AG09309 (cell line): ENCODE data around the gene PRKCH.

ENCODE experiments used
- DNase-seq: peaks from one replicate; pipeline ENCODE4 v3.0.0-alpha.2; 2010; ENCODE audit warnings: low read depth
- H3K4me3 ChIP-seq: 2 replicates; pipeline ENCODE4 v1.5.1; 2011; ENCODE audit warnings: mild to moderate bottlenecking, low read depth, low read length, moderate library complexity; ENCODE audit not compliant: control insufficient read depth
- CTCF ChIP-seq: IDR thresholded peaks from 2 replicates; pipeline ENCODE4 v1.5.1; 2011; ENCODE audit warnings: mild to moderate bottlenecking, low read depth, low read length, inconsistent platforms; ENCODE audit not compliant: insufficient read depth, control insufficient read depth; ENCODE audit errors: missing control alignments

The PRKCH gene

DNA sequence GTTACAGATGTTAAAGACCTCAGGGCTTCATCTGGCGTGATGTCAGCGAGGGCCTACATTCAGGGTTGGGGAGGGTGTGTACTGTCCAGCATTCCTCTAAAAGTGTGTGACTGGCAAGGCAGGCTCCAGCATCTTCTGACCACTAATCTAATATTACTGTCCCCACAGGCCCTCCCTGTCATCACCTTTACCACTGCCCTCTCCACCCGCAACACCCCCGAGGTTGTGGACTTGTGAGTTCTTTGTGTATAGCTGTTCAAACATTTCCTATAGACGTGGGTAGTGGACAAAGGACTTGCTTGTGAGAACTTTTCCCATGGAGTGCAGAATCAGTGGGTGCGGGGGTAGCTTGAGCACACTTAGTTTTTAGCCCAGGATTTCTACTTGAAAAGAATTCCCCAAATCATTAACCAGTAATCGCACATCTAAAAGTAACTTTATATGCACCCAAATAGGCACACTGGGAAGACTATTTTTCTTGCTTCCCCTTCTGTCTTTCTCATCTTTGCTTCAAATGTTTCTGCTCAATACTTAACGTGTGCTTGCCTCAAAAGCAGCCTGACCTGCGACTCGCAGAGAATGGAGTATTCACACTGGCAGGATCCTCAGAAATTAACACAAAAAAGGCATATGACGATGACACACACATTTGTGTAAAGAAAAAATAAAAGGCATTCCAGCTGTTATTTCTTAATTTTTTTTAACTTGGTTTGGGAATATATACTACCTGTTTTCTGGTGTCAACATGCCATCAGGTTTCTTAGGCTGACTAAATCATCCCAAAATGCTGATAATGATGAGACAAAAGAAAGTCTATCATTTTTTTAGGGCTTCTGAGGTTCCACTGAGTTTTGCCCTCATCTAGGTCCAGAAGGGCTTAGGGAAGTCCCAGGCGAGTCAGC lies 215.5 kb downstream of the PRKCH start:
- TF ChIP-seq CTCF = no peak
- no peak for DNase-seq
- no peak overlapping the region for H3K4me3 ChIP-seq

DNA sequence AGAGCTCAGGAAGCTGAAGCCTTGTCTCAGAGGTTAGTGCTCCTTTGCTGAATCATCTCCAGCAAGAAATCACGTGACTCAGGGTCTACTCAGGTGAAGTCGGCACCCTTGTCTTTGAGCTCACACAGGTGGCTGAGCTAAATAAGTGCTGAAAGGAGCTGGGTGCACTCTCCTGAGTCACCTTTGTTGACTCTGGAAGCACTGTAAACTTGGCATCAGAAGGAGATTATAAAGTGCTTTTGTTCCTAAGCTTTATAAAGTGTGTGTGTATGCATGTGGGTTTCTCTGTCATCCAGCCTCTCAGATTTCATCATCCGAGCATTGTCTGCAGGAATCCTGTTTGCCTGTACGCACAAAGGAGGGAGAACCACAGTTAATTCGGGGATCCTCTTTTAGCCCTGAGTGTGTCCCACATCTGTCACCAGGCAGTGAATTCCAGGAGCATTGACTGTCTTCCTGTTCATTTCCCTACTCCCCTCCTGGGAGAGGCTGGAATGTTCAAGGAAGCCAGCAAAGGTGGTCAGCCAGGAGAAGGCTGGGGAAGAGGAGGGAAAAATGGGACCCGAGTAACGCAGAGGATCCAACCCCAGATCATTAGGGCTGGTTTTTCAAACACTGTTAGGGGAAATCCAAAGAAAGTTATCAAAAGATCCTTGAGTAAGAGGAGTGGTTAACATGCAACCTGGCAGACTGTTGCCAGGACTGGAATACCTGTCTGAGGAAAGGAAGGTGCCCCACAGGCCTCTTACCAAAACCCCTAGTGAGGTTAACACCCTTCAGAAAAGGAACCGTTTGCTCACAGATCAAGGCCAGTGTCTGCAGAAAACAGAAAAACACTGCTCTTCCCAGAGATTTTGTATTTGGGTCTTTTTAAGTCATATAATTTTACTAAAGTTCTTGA lies 216.4 kb downstream of the PRKCH start:
- peak; percentile 67 for DNase-seq
- TF ChIP-seq CTCF = no peak
- no peak overlapping the region for H3K4me3 ChIP-seq

DNA sequence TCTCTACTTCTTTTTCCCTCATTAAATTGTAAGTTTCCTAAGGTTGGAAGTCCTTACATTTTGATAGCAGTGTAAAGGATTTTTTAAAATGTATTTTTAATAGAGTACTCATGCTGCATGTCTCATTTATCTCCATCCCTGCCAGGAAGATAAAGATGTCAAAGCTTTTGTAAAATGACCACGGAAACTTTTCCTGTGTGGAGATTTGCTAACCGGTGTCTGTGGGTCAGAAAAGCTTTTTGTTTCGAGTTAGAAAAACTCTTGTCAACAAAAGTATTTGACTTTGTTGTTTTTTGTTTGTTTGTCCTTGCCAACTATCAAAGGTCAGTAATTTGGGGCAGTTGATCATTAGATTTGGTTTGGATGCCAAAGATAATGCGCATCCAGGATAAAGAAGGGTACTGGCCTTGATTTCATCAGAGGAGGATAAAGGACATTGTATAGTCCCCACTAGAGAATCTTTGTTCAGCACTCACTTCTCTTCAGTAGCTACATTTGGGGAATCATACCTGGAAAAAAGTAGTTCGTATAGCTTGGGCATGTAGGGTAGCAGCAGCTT lies 217.2 kb downstream of the PRKCH start:
- no peak for DNase-seq
- H3K4me3 ChIP-seq = no peak overlapping the region
- no peak for TF ChIP-seq CTCF

- no peak overlapping the region for H3K4me3 ChIP-seq
- no peak for DNase-seq
- no peak for TF ChIP-seq CTCF
These were observed 218.3 kb downstream of the PRKCH start for GRCh38 chr14:61539631-61540030.

GRCh38 chr14:61540931-61541330 lies 219.6 kb downstream of the PRKCH start:
- H3K4me3 ChIP-seq = no peak overlapping the region
- DNase-seq = no peak
- TF ChIP-seq CTCF = no peak
